ENCODE data around the gene TAS2R8. TPM values are rescaled to one million over a fixed set of nuclear protein-coding genes. Genes with fewer than 3 reads are reported as not detected.

The TAS2R8 gene
- total RNA-seq (2022; extraction: Qiagen RNA extraction): not detected in 5 replicates

GRCh38 chr12:10807186-10807585 lies at the start of gene TAS2R8:
TSS of gene TAS2R8 (minus strand) at chr12:10807286. CDS start at chr12:10806980, 306 bp downstream.

GRCh38 chr12:10849425-10849878 lies 42.4 kb upstream of the TAS2R8 start, which contains the start of gene PRR4:
TSS of gene PRR4 (minus strand) at chr12:10849475. CDS start at chr12:10849437, 38 bp downstream.

GRCh38 chr12:10826258-10826657 lies 19.2 kb upstream of the TAS2R8 start, which contains the start of gene TAS2R10:
TSS of gene TAS2R10 (minus strand) at chr12:10826358. CDS start at chr12:10826269, 89 bp downstream.

GRCh38 chr12:10810068-10810467 lies 3.0 kb upstream of the TAS2R8 start, which contains the start of gene TAS2R9:
TSS of gene TAS2R9 (minus strand) at chr12:10810168. CDS start at chr12:10810075, 93 bp downstream.

GRCh38 chr12:10802587-10802986 lies 4.5 kb downstream of the TAS2R8 start, which contains the start of gene TAS2R7:
TSS of gene TAS2R7 (minus strand) at chr12:10802627. CDS start at chr12:10802570, 57 bp downstream.

Other genes starting within 250 kb of the TAS2R8 start
- 42.7 to 63.5 TPM (median 50.5 TPM) in 5 replicates for gene MAGOHB, start 193.7 kb downstream of the TAS2R8 start, total RNA-seq (2022; extraction: Qiagen RNA extraction)
- 0.07 to 0.30 TPM (median 0.17 TPM) in 5 replicates for gene STYK1, start 133.2 kb downstream of the TAS2R8 start, total RNA-seq (2022; extraction: Qiagen RNA extraction)
- gene YBX3, start 84.0 kb downstream of the TAS2R8 start, total RNA-seq (2022; extraction: Qiagen RNA extraction): 242 to 267 TPM (median 259 TPM) in 5 replicates
- not detected in 5 replicates for gene TAS2R7, start 4.7 kb downstream of the TAS2R8 start, total RNA-seq (2022; extraction: Qiagen RNA extraction)
- not detected in 5 replicates for gene TAS2R9, start 2.9 kb upstream of the TAS2R8 start, total RNA-seq (2022; extraction: Qiagen RNA extraction)
- 0.22 TPM in 1 of 5 replicates, not detected in the others for gene TAS2R10, start 19.1 kb upstream of the TAS2R8 start, total RNA-seq (2022; extraction: Qiagen RNA extraction)
- 0.76 to 3.1 TPM (median 2.0 TPM) in 5 replicates for gene PRR4, start 42.2 kb upstream of the TAS2R8 start, total RNA-seq (2022; extraction: Qiagen RNA extraction)
- 1.8 to 3.9 TPM (median 2.8 TPM) in 5 replicates for gene PRH1, start 77.0 kb upstream of the TAS2R8 start, total RNA-seq (2022; extraction: Qiagen RNA extraction)
- gene TAS2R13, start 102.3 kb upstream of the TAS2R8 start, total RNA-seq (2022; extraction: Qiagen RNA extraction): not detected in 5 replicates
- gene PRH2, start 122.0 kb upstream of the TAS2R8 start, total RNA-seq (2022; extraction: Qiagen RNA extraction): 0.30 to 0.39 TPM (median 0.38 TPM) in 3 of 5 replicates, not detected in the others
- gene TAS2R14, start 132.0 kb upstream of the TAS2R8 start, total RNA-seq (2022; extraction: Qiagen RNA extraction): 0.31 to 0.70 TPM (median 0.40 TPM) in 5 replicates
- not detected in 5 replicates for gene TAS2R50, start 179.6 kb upstream of the TAS2R8 start, total RNA-seq (2022; extraction: Qiagen RNA extraction)
- 0.10 to 0.19 TPM in 2 of 5 replicates, not detected in the others for gene TAS2R20, start 191.0 kb upstream of the TAS2R8 start, total RNA-seq (2022; extraction: Qiagen RNA extraction)
- gene TAS2R19, start 215.3 kb upstream of the TAS2R8 start, total RNA-seq (2022; extraction: Qiagen RNA extraction): 0.19 TPM in 1 of 5 replicates, not detected in the others
- gene TAS2R31, start 224.1 kb upstream of the TAS2R8 start, total RNA-seq (2022; extraction: Qiagen RNA extraction): 0.17 to 0.27 TPM in 2 of 5 replicates, not detected in the others

All from A549 treated with Mapracorat at 1 μM for 4 hours (cell line).